SK-N-MC (cell line): Measurements from ENCODE around the gene KDM1B.

Experiments used
- EZH2 ChIP-seq: fragments of 200-600 bp; sonication (generic); IDR thresholded peaks from one replicate; pipeline ENCODE4 v1.6.1; 2017; ENCODE audit warnings: antibody characterized with exemption
- POLR2AphosphoS5 ChIP-seq: IDR thresholded peaks from 2 replicates; pipeline ENCODE4 v1.6.1; 2012; ENCODE audit warnings: mild to moderate bottlenecking, low read depth, low read length, borderline replicate concordance

DNA sequence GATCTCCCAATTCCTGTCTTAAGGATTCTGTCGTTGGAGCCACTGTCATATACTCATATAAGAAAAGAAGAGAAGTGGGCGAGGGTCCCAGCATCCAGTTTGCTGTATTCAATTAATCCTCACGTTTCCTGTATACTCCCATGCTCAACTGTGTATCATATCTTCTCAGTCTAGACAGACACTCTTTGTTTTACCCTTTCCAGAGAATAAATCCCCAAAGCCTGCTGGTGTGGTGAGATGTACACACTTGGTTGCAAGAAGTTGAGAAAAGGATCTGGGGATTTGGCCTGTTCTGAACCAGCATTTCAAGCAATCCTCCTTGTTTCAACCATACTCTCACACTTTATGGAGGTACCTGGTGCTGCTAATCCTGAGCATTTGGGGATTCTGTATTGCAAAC, 3.4 kb upstream of the KDM1B start:
- TF ChIP-seq EZH2 (no peak), POLR2AphosphoS5 (no peak)
